ENCODE data around the gene ZNF429.
A peak's percentile ranks its signal among the peaks of the same experiment; 100 is the strongest.
"Not testable (repeated sequence)": the region's sequence is repeated elsewhere in the genome, so short reads cannot be mapped to it uniquely, and the experiment has no call there.

ZNF429 gene

DNA sequence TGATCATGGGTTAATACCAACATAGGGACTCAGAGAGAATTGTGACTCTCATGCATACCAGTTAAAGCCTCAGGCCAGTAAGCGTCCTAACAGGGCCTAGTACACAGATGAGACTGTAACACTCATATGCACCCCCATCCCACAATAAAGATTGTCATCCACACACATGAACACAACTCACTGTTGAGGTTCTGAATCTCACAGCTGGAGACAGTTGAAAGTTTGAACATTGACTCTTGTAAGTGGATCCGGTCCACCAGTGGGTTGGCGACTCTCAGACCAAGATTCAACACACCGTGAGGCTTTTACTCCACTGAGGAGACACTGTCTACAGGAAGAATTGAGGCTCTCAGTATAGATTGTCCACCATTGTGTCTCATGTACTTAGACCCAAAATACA lies 88.1 kb downstream of the ZNF429 start:
- no peak for DNase-seq

DNA sequence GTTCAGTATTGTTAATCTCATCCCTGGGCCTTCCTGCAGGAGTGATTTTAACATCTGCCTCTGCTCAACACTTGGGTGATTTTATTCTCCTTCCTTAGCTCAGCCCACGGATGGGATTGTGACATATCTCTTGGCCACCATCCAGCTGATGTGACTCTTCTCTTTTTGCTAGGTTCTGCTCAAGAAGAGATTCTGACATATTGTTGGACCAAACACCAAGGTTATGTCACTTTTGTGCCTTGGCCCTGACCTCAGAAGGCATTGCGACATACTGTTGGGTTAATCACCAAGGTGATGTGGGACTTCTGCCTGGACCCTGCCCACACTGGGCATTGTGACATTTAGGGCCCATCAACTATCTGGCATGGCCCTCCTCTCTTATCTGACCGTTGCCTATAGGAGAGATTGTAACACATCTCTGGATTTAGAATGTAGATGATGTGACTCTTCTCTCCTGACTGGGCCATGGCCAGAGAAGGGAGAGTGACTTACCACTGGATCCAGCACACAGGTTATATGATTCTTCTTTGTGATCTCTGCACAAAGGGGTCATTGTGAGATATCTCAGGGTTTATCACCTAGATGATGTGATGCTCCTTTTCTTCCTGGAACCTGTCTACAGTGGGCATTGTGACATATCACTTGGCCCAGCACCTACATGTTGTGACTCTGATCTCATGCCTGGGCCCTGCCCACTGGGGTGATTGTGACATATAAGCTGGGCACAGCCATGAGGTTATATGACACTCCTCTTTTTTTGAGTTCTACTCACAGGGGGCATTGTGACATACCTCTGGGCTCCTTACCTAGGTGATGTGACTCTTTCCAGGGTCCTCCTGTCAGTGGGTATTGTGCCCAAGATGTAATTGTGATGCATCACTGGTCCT lies 88.8 kb downstream of the ZNF429 start:
- no peak for DNase-seq

DNA sequence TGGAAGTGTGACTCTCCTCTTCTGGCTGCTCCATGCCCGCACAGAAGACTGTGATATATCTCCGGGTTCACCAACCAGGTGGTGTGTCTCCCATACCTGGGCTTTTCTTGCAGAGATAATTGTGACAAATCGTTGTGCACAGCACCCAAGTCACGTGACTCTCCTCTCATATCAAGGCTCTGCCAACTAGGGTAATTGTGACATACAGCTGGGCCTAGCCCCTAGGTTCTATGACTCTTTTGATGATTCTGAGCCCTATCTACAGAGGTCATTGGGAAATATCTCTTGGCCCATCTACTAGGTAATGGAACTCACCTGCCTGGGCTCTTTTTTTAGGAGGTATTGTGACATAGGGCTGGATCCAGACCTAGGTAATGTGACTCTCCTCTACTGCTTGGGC lies 89.8 kb downstream of the ZNF429 start:
- DNase-seq, result no peak

DNA sequence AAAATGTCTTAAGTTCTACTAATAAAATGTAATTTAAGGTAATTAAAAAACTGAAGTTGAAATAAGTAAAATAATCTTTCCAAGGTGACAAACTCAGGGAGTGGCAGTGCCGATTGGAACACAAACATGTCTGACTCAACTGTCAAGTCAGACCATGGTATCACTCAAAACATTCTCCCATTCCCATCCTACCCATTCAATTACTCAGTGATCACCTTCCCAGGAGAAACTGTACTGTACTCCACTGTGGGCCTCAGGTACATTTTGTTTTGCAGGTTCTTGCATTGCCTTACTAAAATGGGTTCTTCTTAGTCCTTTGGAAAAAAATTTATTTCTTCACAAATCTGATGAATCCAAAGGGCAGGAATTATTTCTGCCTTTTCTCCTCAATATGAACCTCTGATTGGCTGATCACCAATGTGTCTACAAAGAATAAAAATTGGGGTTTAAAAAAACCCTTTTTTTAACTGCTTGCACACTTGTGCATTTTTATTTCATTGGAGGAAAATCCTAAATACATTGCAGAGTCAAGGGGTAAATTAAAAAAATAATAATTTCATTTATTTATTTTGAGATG lies 96.8 kb downstream of the ZNF429 start:
- no peak for DNase-seq

DNA sequence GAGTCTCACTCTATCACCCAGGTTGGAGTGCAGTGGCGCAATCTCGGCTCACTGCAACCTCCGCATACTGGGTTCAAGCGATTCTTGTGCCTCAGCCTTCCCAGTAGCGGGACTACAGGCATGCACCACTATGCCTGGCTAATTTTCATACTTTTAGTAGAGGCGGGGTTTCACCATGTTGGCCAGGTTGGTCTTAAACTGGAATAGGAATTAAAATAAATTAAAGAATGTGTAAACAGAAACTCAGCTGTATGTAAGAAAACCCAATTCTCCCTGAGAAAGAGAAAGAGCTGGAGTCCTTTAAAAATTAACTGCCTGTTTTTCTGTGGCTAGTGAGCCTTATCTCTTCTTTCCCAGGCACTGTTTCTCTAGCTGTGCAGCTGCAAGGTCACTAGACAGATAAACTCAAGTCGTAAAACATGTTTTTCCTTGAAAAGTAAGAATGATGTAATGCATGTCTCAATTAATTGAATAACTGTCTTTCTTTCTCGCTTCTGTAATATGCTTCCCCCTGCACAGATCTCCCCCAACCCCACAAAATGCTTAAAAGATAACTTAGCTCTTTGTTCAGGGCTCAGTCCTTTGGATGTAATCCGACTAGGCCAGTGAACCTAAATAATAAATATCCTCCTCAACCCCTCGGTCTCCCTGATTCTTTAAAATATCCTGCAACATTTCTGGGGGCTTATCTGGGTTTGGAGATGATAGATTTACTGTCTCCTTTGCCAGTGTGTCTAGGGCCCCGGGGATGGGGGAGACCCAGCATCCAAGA lies 97.4 kb downstream of the ZNF429 start:
- not testable (repeated sequence) for DNase-seq

DNA sequence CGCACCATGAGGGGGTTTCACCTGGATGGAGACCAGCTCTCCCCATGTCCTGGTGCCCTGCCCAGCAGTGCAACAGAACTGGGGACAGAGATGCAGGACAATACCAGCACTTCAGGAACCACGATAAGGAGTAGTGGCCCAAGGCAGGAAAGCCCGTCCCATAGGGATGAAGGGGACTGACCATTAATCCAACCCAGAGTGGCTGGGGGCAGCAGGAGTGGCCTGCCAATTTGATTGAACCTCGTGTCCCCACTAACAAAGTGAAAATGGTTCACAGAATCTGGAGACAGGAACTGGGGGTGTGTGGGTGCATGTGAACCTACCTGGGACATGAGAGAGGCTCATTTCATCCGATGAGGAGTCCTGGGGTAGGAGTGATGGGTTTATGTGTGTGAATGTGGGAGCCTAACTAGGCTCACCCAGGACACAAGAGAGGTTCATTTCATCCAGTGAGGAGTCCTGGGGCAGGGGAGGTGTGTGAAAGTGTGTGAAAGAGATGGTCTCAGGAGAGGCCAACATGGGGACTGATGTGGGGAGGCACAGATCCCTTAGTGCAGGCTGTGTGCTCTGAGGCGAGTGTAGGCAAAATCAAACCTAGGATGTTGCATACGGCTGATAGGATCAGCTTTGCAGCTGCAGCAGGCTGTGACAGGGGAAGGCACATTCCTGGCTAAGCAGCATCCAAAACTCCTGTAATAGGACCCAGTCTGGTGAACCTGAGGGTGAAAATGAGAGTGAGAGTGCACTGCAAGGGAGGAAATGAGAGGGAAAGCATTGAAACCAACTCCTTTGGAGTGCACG lies 98.2 kb downstream of the ZNF429 start:
- DNase-seq, result no peak

DNA sequence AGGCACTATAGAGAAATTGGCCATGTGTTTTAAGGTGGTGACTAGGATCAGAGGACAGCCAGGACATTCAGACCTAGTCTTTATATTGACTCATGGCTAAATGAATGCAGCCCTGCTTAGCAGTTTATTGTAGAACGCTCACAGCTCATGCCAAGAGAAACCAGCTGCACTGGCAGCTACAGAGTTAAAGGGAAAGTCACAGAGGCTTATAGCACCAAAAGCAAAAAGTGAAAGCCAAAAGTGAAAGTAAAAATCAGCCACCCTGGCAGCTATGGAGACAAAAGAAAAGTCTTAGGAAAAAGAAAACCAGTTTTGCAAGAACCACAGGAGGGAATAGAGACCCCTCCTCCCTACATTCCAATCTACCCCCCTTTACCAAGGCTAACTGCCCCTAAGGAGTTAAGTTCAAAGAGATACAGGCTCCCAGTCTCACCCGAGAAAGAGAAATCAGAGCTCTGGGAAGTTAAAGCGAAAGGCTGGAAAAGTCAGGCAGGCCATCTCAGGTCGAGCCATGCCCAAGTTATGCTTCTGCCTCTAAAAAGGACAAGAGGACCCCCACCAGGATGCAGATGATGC lies 99.0 kb downstream of the ZNF429 start:
- peak; percentile 38 for DNase-seq

Data from NCI-H1105 treated with DMSO at 0.1 percent for 48 hours (cell line).